HFFc6 (cell line): Measurements from ENCODE around the gene ANAPC2. TPM values are rescaled to one million over a fixed set of nuclear protein-coding genes. Genes with fewer than 3 reads are reported as not detected.

Source experiments
- DNase-seq: peaks from one replicate; pipeline ENCODE4 v3.0.0-alpha.2; 2018
- H3K27ac Mint-ChIP-seq: 2 replicates; pipeline ENCODE4 v1.8.0; 2020; ENCODE audit warnings: mild to moderate bottlenecking, mixed read lengths
- H3K27me3 Mint-ChIP-seq: 2 replicates; pipeline ENCODE4 v1.8.0; 2021; ENCODE audit warnings: mild to moderate bottlenecking, moderate library complexity, mixed read lengths; ENCODE audit not compliant: insufficient read depth
- H3K36me3 Mint-ChIP-seq: 2 replicates; pipeline ENCODE4 v1.8.0; 2021; ENCODE audit warnings: low read depth, mixed read lengths
- H3K4me1 Mint-ChIP-seq: 2 replicates; pipeline ENCODE4 v1.8.0; 2020; ENCODE audit warnings: low read depth, mixed read lengths
- H3K4me3 Mint-ChIP-seq: 2 replicates; pipeline ENCODE4 v1.8.0; 2020; ENCODE audit warnings: mild to moderate bottlenecking, moderate library complexity, mixed read lengths
- H3K9me3 Mint-ChIP-seq: 2 replicates; pipeline ENCODE4 v1.8.0; 2020; ENCODE audit warnings: mild to moderate bottlenecking, mixed read lengths
- total RNA-seq, 6 experiments: library from RNA; stranded (reverse); fragmentation: NEBNext Ultra II Directional; extraction: Animal tissue kit (Norgen Biotek cat#: 25700); gene quantifications; 2 replicates in 1 of 6; 3 replicates in 5 of 6; pipeline ENCODE4 v1.2.3, GENCODE V29; 2021
- TF ChIP-seq, protein P1 (sequence below): fragments of 200-600 bp; sonication (generic); IDR thresholded peaks from 2 replicates; pipeline ENCODE4 v1.5.0; 2021; ENCODE audit warnings: antibody characterized with exemption, mild to moderate bottlenecking

ANAPC2 gene
- total RNA-seq, 6 experiments from 2014 or later = 34.8 to 41.5 (median 37.4) TPM

DNA sequence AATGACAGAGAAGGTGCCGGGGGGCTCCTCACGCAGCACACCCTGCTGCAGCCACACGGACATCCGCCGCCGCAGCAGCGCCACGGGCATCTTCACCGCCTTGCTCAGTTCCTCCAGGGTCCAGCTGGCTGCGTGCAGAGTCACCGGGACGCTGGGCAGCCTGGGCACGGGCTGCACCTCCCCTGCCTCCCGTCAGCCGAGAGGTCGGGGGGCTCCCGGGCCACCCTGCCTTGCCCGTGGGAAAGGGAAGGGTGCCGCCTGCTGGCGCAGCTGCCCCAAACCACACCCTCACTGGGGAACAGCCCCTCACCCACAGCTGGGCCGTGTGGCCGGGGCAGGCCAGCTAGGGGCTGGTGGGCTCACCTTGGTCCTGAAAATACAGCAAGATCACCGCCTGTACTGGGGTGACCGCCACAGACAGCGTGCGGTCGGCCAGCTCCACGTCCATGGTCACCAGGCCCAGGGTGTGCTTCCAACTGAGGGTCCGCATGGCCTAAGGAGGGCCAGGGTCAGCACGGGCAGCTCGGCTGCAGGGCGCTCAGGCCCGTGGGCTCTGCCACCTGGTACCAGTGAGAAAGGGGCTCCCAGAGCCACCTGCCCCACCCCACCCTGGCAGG, 12.9 kb downstream of the ANAPC2 start:
- Mint-ChIP-seq H3K4me3 (no peak overlapping the region), H3K4me1 (peaks cover 11% of the 10 kb centered on the region), H3K9me3 (no peaks in the 10 kb centered on the region), H3K27ac (no peak overlapping the region), H3K27me3 (peaks cover 2% of the 10 kb centered on the region; the same call in 1 of the 2 replicates), H3K36me3 (no peaks in the 10 kb centered on the region)
- DNase-seq = no peak
- TF ChIP-seq, protein P1, sequence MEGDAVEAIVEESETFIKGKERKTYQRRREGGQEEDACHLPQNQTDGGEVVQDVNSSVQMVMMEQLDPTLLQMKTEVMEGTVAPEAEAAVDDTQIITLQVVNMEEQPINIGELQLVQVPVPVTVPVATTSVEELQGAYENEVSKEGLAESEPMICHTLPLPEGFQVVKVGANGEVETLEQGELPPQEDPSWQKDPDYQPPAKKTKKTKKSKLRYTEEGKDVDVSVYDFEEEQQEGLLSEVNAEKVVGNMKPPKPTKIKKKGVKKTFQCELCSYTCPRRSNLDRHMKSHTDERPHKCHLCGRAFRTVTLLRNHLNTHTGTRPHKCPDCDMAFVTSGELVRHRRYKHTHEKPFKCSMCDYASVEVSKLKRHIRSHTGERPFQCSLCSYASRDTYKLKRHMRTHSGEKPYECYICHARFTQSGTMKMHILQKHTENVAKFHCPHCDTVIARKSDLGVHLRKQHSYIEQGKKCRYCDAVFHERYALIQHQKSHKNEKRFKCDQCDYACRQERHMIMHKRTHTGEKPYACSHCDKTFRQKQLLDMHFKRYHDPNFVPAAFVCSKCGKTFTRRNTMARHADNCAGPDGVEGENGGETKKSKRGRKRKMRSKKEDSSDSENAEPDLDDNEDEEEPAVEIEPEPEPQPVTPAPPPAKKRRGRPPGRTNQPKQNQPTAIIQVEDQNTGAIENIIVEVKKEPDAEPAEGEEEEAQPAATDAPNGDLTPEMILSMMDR = peak; percentile 53; the same call in 1 of the 2 replicates

DNA sequence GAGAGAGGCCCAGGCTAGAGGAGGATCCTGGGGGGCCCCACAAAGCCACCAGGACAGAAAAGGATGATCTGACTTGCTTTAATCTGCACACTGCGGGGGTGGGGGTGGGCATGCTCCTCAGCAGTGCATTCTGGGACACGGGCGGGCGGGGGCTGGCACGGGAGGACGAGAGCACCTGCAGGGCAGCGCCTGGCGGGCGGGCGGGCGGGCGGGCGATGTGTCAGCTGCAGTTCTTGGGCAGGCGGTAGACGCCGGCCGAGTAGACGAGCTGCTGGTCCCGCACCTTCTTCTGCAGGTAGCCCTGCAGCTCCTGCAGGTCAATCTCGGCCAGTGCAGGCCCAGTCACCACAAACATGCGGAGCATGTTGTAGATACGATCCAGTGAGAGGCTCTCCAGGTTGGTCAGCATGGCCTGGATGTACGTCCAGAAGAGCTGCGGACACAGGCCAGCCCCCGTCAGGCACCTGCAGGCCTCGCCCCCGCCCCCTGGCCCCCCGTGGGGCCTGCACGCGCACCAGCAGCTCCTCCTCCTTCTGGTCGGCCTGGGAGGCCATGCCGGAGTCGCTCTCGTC, 13.6 kb downstream of the ANAPC2 start:
- TF ChIP-seq, protein P1 = no peak

DNA sequence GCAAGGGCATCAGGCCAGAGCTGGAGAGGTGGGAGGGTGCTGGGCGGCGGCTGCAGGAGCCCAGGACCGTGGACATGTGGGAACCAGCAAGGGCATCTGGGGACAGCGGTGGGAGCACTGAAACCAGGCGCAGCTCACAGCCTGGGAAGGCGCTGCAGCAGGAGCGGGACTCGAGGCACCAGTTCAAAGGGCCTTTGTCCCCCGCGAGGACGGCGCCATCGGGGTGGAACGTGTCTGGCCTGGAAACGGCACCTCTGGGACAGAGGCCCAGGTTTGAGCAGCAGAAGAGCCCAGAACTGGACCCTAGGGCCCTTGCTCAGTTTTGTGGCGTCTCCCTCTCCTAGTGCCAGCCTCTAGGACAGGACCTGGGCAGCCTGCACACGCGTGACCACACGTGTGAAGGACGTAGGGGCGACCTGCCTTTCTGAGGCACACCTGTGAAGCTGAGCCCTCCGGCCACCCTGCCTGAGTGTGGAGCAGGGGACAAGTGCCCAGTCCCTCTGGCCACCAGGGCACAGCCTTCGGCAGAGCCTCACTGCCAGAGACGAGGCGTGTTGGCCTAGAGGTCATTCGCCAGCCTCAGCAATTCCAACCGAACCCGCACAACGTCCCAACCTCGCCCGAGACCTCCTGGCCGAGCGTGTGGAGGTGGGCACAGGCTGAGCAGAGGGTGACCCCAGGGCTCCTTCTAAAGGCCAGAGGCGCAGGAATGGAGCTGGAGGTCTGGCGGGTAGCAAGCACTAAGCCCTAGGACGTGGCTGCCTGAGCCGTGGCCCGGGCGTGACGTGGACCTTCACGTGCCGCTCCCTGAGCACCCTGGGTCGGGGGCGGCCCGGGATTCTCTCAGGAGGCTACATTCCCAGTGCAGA, 14.3 kb downstream of the ANAPC2 start:
- DNase-seq = no peak
- TF ChIP-seq, protein P1 = no peak
- Mint-ChIP-seq H3K27me3 (peaks cover 5% of the 10 kb centered on the region), H3K27ac (no peak overlapping the region), H3K4me3 (no peak overlapping the region), H3K4me1 (peaks cover 7% of the 10 kb centered on the region), H3K36me3 (no peaks in the 10 kb centered on the region), H3K9me3 (no peaks in the 10 kb centered on the region)

More for the DNA sequence above, 13.6 kb downstream of the ANAPC2 start:
- Mint-ChIP-seq H3K36me3 (no peaks in the 10 kb centered on the region), H3K4me3 (no peak overlapping the region), H3K27ac (no peak overlapping the region), H3K27me3 (peaks cover 5% of the 10 kb centered on the region), H3K4me1 (peaks cover 11% of the 10 kb centered on the region), H3K9me3 (no peaks in the 10 kb centered on the region)
- DNase-seq = no peak

DNA sequence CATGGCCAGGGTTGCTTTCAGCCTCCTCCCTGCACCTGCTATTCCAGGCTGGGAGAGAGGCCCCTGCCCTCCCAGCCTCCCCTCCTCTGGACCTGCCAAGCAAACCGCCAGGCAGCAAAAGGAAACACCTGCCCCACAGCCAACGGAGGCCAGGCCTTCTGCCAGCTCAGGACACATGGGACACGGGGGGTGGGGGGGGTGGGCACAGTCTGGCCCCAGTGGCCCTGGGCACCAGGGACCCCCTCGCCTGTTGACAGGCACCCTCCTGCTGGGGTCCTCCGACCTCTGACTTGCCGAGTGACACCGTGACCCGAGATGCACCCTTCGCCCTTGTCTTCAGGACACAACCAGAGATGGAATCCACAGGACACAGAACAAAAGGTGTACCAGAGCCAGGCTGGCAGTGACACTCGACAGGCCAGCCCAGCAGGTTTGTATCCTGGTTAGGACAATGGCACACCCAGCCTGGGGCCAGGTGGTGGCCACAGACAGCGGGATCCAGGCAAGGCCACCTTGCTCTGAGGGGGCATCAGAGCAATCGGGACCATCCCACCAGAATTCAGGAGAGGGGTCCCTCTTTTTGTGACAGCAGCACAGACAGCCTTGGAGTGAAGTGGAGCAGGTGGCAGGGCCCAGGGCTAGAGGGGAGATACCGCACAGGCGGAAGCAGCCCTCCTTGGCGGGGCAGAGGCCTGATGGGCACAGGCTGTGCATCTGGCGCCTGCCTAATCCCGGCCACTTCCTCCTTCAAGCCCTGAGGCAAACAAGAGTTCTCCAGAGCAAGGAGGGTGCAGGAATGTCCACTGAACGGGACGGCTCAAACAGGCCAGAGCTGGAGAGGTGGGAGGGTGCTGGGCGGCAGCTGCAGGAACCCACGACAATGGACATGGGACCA, 15.2 kb downstream of the ANAPC2 start:
- TF ChIP-seq, protein P1 = no peak
- Mint-ChIP-seq H3K9me3 (no peaks in the 10 kb centered on the region), H3K27me3 (peaks cover 7% of the 10 kb centered on the region), H3K27ac (no peak overlapping the region), H3K36me3 (no peaks in the 10 kb centered on the region), H3K4me3 (no peak overlapping the region), H3K4me1 (peaks cover 2% of the 10 kb centered on the region; the same call in 1 of the 2 replicates)
- no peak for DNase-seq
